ENCODE data around the gene ZFAND4. TPM values are rescaled to one million over a fixed set of nuclear protein-coding genes. Genes with fewer than 3 reads are reported as not detected.

ZFAND4 gene
- polyA plus RNA-seq, 1 donor (not counting 4 experiments of a cell fraction or from before 2014, with no cell fraction given) = 2.9 TPM

GRCh38 chr10:45569471-45569870 lies 103.1 kb downstream of the ZFAND4 start:
- Histone ChIP-seq H3K9me1 (ENCODE audit: control insufficient read depth, extremely low read depth, insufficient read depth, low read length) (no peaks in the 10 kb centered on the region), H3K4me2 (ENCODE audit: control insufficient read depth, extremely low read depth, insufficient read depth, low read depth, low read length) (no peak overlapping the region), H3K79me2 (ENCODE audit: control insufficient read depth, insufficient read depth, low read length) (no peaks in the 10 kb centered on the region), H3K4me3 (ENCODE audit: control insufficient read depth in 2 of 3, extremely low read depth in 1 of 3, insufficient read depth in 2 of 3, low read depth in 1 of 3, low read length in 3 of 3) (no peak overlapping the region), H3K4me1 (ENCODE audit: control insufficient read depth, extremely low read depth, insufficient read depth, low read length) (no peaks in the 10 kb centered on the region), H3K9ac (ENCODE audit: control insufficient read depth, extremely low read depth, insufficient read depth, low read length) (no peak overlapping the region), H3K9me3 (ENCODE audit: control insufficient read depth, low read depth, low read length) (no peaks in the 10 kb centered on the region), H3K27me3 (ENCODE audit: control insufficient read depth, extremely low read depth, insufficient read depth, low read length) (no peaks in the 10 kb centered on the region), H3K27ac (ENCODE audit: control insufficient read depth, insufficient read depth, low read length) (no peak overlapping the region), H4K20me1 (ENCODE audit: control insufficient read depth, extremely low read depth, insufficient read depth, low read length) (no peaks in the 10 kb centered on the region), H2AFZ (ENCODE audit: control insufficient read depth, low read length) (no peak overlapping the region), H3K36me3 (ENCODE audit: control insufficient read depth in 2 of 2, extremely low read depth in 1 of 2, insufficient read depth in 2 of 2, low read length in 2 of 2) (no peaks in the 10 kb centered on the region)
- no peak for TF ChIP-seq EZH2 (IDR thresholded peaks at IDR 0.05; ENCODE audit: low read length)
- TF ChIP-seq, protein P1, sequence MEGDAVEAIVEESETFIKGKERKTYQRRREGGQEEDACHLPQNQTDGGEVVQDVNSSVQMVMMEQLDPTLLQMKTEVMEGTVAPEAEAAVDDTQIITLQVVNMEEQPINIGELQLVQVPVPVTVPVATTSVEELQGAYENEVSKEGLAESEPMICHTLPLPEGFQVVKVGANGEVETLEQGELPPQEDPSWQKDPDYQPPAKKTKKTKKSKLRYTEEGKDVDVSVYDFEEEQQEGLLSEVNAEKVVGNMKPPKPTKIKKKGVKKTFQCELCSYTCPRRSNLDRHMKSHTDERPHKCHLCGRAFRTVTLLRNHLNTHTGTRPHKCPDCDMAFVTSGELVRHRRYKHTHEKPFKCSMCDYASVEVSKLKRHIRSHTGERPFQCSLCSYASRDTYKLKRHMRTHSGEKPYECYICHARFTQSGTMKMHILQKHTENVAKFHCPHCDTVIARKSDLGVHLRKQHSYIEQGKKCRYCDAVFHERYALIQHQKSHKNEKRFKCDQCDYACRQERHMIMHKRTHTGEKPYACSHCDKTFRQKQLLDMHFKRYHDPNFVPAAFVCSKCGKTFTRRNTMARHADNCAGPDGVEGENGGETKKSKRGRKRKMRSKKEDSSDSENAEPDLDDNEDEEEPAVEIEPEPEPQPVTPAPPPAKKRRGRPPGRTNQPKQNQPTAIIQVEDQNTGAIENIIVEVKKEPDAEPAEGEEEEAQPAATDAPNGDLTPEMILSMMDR (optimal IDR thresholded peaks at IDR 0.05 in 1 of 3, IDR thresholded peaks at IDR 0.05 in 1 of 3, conservative IDR thresholded peaks at IDR 0.05 in 1 of 3; ENCODE audit: extremely low read depth in 1 of 3, insufficient read depth in 2 of 3, low read length in 3 of 3) = no peak
- no peak for FAIRE-seq
- dilution Hi-C loops (cut with MboI; ENCODE audit: extremely low pct_ligation_motif_present, low sequenced_read_pairs) = no loop called here
- DNase-seq (ENCODE audit: low read depth, low spot score) = no peak

DNA sequence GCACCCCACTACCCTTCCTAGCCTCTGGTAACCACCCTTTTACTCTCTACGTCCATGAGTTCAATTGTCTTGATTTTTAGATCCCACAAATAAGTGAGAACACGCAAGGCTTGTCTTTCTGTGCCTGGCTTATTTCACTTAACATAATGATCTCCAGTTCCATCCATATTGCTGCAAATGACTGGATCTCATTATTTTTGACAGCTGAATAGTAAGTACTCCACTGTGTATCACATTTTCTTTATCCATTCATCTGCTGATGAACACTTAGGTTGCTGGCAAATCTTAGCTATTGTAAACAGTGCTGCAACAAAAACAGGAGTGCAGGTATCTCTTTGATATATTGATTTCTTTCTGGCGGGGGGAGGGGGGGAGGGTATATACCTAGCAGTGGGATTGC lies 106.2 kb downstream of the ZFAND4 start:
- no peak overlapping the region for H3K4me3 ChIP-seq (ENCODE audit: control insufficient read depth in 2 of 3, extremely low read depth in 1 of 3, insufficient read depth in 2 of 3, low read depth in 1 of 3, low read length in 3 of 3)
- dilution Hi-C loops (cut with MboI; ENCODE audit: extremely low pct_ligation_motif_present, low sequenced_read_pairs) = no loop called here
- no peaks in the 10 kb centered on the region for H3K27me3 ChIP-seq (ENCODE audit: control insufficient read depth, extremely low read depth, insufficient read depth, low read length)

More for the DNA sequence above, 106.2 kb downstream of the ZFAND4 start:
- Histone ChIP-seq H3K27ac (ENCODE audit: control insufficient read depth, insufficient read depth, low read length) (no peak overlapping the region), H3K4me1 (ENCODE audit: control insufficient read depth, extremely low read depth, insufficient read depth, low read length) (no peaks in the 10 kb centered on the region), H3K4me2 (ENCODE audit: control insufficient read depth, extremely low read depth, insufficient read depth, low read depth, low read length) (no peak overlapping the region), H3K9me3 (ENCODE audit: control insufficient read depth, low read depth, low read length) (no peaks in the 10 kb centered on the region), H3K9ac (ENCODE audit: control insufficient read depth, extremely low read depth, insufficient read depth, low read length) (no peak overlapping the region), H4K20me1 (ENCODE audit: control insufficient read depth, extremely low read depth, insufficient read depth, low read length) (no peaks in the 10 kb centered on the region), H2AFZ (ENCODE audit: control insufficient read depth, low read length) (no peak overlapping the region), H3K9me1 (ENCODE audit: control insufficient read depth, extremely low read depth, insufficient read depth, low read length) (no peaks in the 10 kb centered on the region), H3K79me2 (ENCODE audit: control insufficient read depth, insufficient read depth, low read length) (no peaks in the 10 kb centered on the region), H3K36me3 (ENCODE audit: control insufficient read depth in 2 of 2, extremely low read depth in 1 of 2, insufficient read depth in 2 of 2, low read length in 2 of 2) (no peaks in the 10 kb centered on the region)
- DNase-seq (ENCODE audit: low read depth, low spot score) (no peak), FAIRE-seq (no peak)
- TF ChIP-seq, protein P1 (optimal IDR thresholded peaks at IDR 0.05 in 1 of 3, IDR thresholded peaks at IDR 0.05 in 1 of 3, conservative IDR thresholded peaks at IDR 0.05 in 1 of 3; ENCODE audit: extremely low read depth in 1 of 3, insufficient read depth in 2 of 3, low read length in 3 of 3) = no peak
- TF ChIP-seq EZH2 (IDR thresholded peaks at IDR 0.05; ENCODE audit: low read length) = no peak

Other genes with a start within 250 kb of the ZFAND4 start
- 18.3 to 32.7 TPM (median 22.3 TPM) in 3 replicates for gene WASHC2C, start 54.5 kb upstream of the ZFAND4 start, polyA plus RNA-seq
- gene AGAP4, start 174.7 kb upstream of the ZFAND4 start, polyA plus RNA-seq = 9.1 to 18.2 TPM (median 13.3 TPM) in 3 replicates